ENCODE data around the gene RLBP1.

- TF ChIP-seq EZH2phosphoT487 (IDR thresholded peaks at IDR 0.05; ENCODE audit: insufficient read depth, low read depth) (no peak), EZH2 (IDR thresholded peaks at IDR 0.05; ENCODE audit: insufficient read depth, poor library complexity, severe bottlenecking) (no peak)
These were observed 33.9 kb downstream of the RLBP1 start for GRCh38 chr15:89187301-89187985.

All from GM23248 (cell line).